ENCODE data around the gene PCMTD2.
"Not testable (repeated sequence)": the region's sequence is repeated elsewhere in the genome, so short reads cannot be mapped to it uniquely, and the experiment has no call there.

The PCMTD2 gene

GRCh38 chr20:64224351-64225170, 31.0 kb upstream of the PCMTD2 start:
- peak; percentile 27 for DNase-seq (ENCODE audit: low spot score)

- no peak for DNase-seq (ENCODE audit: low spot score)
These were observed 30.4 kb upstream of the PCMTD2 start for GRCh38 chr20:64225171-64225595.

GRCh38 chr20:64225828-64226598, 29.5 kb upstream of the PCMTD2 start:
- DNase-seq (ENCODE audit: low spot score): no peak

GRCh38 chr20:64226686-64227580, 28.6 kb upstream of the PCMTD2 start:
- DNase-seq (ENCODE audit: low spot score): no peak

GRCh38 chr20:64228086-64228653, 27.4 kb upstream of the PCMTD2 start:
- no peak for DNase-seq (ENCODE audit: low spot score)

- no peak for DNase-seq (ENCODE audit: low spot score)
These were observed 26.6 kb upstream of the PCMTD2 start for GRCh38 chr20:64228751-64229506.

GRCh38 chr20:64229507-64230061, 26.0 kb upstream of the PCMTD2 start:
- no peak for DNase-seq (ENCODE audit: low spot score)

GRCh38 chr20:64230461-64231145, 24.9 kb upstream of the PCMTD2 start:
- no peak for DNase-seq (ENCODE audit: low spot score)

- DNase-seq (ENCODE audit: low spot score): no peak
These were observed 23.7 kb upstream of the PCMTD2 start for GRCh38 chr20:64231621-64232550.

- peak; percentile 58 for DNase-seq (ENCODE audit: low spot score)
These were observed 22.8 kb upstream of the PCMTD2 start for GRCh38 chr20:64232794-64233193.

GRCh38 chr20:64233725-64234124, 21.8 kb upstream of the PCMTD2 start:
- peak; percentile 34 for DNase-seq (ENCODE audit: low spot score)

- no peak for DNase-seq (ENCODE audit: low spot score)
These were observed 21.2 kb upstream of the PCMTD2 start for GRCh38 chr20:64234291-64234791.

- not testable (repeated sequence) for DNase-seq (ENCODE audit: low spot score)
These were observed 20.5 kb upstream of the PCMTD2 start for GRCh38 chr20:64234921-64235565.

GRCh38 chr20:64236137-64237088, 19.1 kb upstream of the PCMTD2 start:
- no peak for DNase-seq (ENCODE audit: low spot score)

- no peak for DNase-seq (ENCODE audit: low spot score)
These were observed 18.2 kb upstream of the PCMTD2 start for GRCh38 chr20:64237316-64237715.

GRCh38 chr20:64238115-64238825, 17.3 kb upstream of the PCMTD2 start:
- DNase-seq (ENCODE audit: low spot score): no peak
